ENCODE measurements around the gene RRP8. TPM values are rescaled to one million over a fixed set of nuclear protein-coding genes. Genes with fewer than 3 reads are reported as not detected.

Gene RRP8
- total RNA-seq, 1 donor from 2014 or later: 14.6 TPM

DNA sequence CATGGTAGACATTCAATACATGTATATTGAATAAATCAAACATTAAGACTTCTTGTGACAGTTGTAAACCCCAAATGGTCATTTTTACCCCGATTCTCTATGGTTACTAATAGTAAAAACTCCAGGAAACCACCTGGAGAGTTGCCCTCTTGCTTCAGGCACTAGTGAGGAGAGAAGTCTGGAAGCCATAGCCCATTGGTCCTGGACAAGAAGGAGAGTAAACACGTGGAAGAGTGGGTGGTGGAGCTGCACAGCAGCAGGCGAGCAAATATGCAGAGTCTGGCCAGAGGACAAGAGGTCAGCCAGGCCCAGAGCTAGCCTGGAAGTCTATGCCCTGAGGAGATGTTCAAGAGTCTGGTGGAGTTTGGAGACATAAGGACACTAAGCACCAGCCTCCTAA lies 34.5 kb upstream of the RRP8 start:
- no peak for DNase-seq (ENCODE audit: low spot score)
- H3K27ac Mint-ChIP-seq (ENCODE audit: unreplicated experiment): no peak overlapping the region
- no peak for TF ChIP-seq CTCF (IDR thresholded peaks at IDR 0.05; ENCODE audit: unreplicated experiment)
- no peak overlapping the region for H3K4me3 Mint-ChIP-seq (ENCODE audit: unreplicated experiment)
- H3K36me3 Mint-ChIP-seq (ENCODE audit: low read depth, unreplicated experiment): peaks cover 17% of the 10 kb centered on the region
- peaks cover 7% of the 10 kb centered on the region for H3K4me1 Mint-ChIP-seq (ENCODE audit: unreplicated experiment)
- H3K27me3 Mint-ChIP-seq (ENCODE audit: unreplicated experiment): no peaks in the 10 kb centered on the region
- no peaks in the 10 kb centered on the region for H3K9me3 Mint-ChIP-seq (ENCODE audit: unreplicated experiment)

DNA sequence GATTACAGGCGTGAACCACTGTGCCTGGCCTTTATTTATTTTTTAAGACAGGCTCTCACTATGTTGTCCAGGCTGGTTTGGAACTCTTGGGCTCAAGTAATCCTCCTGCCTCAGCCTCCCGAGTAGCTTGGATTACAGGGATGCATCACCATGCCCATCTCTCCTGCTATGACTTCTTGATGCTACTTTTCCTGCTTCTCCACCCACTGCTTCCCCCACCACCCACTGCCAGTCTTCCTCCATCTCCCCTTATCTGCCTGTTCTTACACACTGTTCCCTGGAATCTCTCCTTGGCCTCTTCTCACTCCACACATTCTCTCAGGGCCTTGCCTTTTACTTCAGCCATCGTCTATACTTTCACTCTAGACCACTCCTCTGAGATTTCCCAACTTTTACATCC lies 33.1 kb upstream of the RRP8 start:
- Mint-ChIP-seq H3K9me3 (ENCODE audit: unreplicated experiment) (no peaks in the 10 kb centered on the region), H3K4me1 (ENCODE audit: unreplicated experiment) (peaks cover 7% of the 10 kb centered on the region), H3K27ac (ENCODE audit: unreplicated experiment) (no peak overlapping the region), H3K4me3 (ENCODE audit: unreplicated experiment) (no peak overlapping the region), H3K27me3 (ENCODE audit: unreplicated experiment) (peaks cover 5% of the 10 kb centered on the region), H3K36me3 (ENCODE audit: low read depth, unreplicated experiment) (peaks cover 27% of the 10 kb centered on the region)
- TF ChIP-seq CTCF (IDR thresholded peaks at IDR 0.05; ENCODE audit: unreplicated experiment): no peak
- no peak for DNase-seq (ENCODE audit: low spot score)

- Mint-ChIP-seq H3K27ac (ENCODE audit: unreplicated experiment) (no peak overlapping the region), H3K36me3 (ENCODE audit: low read depth, unreplicated experiment) (peaks cover 36% of the 10 kb centered on the region)
- peak; percentile 48 for DNase-seq (ENCODE audit: low spot score)
Measured at GRCh38 chr11:6635082-6635932, 31.9 kb upstream of the RRP8 start.

DNA sequence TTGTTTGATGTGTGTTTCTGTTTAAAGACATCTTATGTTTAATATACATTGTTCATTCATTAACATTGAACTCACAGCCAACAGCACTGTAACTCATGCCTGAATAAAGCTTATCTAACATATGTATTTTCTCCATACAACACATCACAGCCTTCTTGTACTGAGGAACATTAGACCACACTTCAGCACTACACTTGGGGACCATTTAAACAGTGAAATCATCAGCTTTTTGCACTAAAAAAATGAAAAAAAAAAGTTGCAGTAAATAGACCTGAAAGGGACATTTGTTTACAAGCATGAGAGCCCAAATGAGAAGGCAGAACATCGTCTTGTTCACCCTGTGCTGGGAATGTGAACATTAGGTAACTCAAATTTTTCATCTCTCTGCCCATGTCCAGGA lies 31.1 kb upstream of the RRP8 start:
- Mint-ChIP-seq H3K9me3 (ENCODE audit: unreplicated experiment) (no peaks in the 10 kb centered on the region), H3K36me3 (ENCODE audit: low read depth, unreplicated experiment) (peaks cover 34% of the 10 kb centered on the region), H3K4me1 (ENCODE audit: unreplicated experiment) (peaks cover 9% of the 10 kb centered on the region), H3K4me3 (ENCODE audit: unreplicated experiment) (peak overlapping the region; percentile 40), H3K27ac (ENCODE audit: unreplicated experiment) (peak overlapping the region; percentile 78), H3K27me3 (ENCODE audit: unreplicated experiment) (peaks cover 13% of the 10 kb centered on the region)
- DNase-seq (ENCODE audit: low spot score): no peak
- TF ChIP-seq CTCF (IDR thresholded peaks at IDR 0.05; ENCODE audit: unreplicated experiment): no peak

More at GRCh38 chr11:6635082-6635932, 31.9 kb upstream of the RRP8 start:
- peaks cover 10% of the 10 kb centered on the region for H3K4me1 Mint-ChIP-seq (ENCODE audit: unreplicated experiment)
- no peak overlapping the region for H3K4me3 Mint-ChIP-seq (ENCODE audit: unreplicated experiment)
- no peaks in the 10 kb centered on the region for H3K9me3 Mint-ChIP-seq (ENCODE audit: unreplicated experiment)
- no peak for TF ChIP-seq CTCF (IDR thresholded peaks at IDR 0.05; ENCODE audit: unreplicated experiment)
- H3K27me3 Mint-ChIP-seq (ENCODE audit: unreplicated experiment): peaks cover 13% of the 10 kb centered on the region
